Esophagus squamous epithelium (tissue), 5 donors: Measurements from ENCODE around the gene LGI2. TPM values are rescaled to one million over a fixed set of nuclear protein-coding genes. Genes with fewer than 3 reads are reported as not detected.
A peak's percentile ranks its signal among the peaks of the same experiment; 100 is the strongest.

Experiments
- DNase-seq: peaks from one replicate; lab custom pipeline; 2025; lab: John Stamatoyannopoulos, UW
- H3K27ac ChIP-seq, 4 donors: fragments of 200-600 bp; sonication (generic); one replicate each; pipeline ENCODE4 v1.5.1; 2016 to 2019; ENCODE audit warnings: mild to moderate bottlenecking in 1 of 4
- H3K27me3 ChIP-seq, 4 donors: fragments of 200-600 bp; sonication (generic); 1 replicate in 3 of 4; 2 replicates in 1 of 4; pipeline versions ENCODE4 v1.5.1 to v1.6.0; 2017 to 2021; ENCODE audit warnings: antibody characterized with exemption in 1 of 4
- H3K36me3 ChIP-seq, 3 donors: fragments of 200-600 bp; sonication (generic); one replicate each; pipeline ENCODE4 v1.5.1; 2016 to 2019
- H3K4me1 ChIP-seq, 3 donors: fragments of 200-600 bp; sonication (generic); one replicate each; pipeline ENCODE4 v1.5.1; 2017 to 2019
- H3K4me3 ChIP-seq, 4 donors: fragments of 200-600 bp; sonication (generic); 1 replicate in 3 of 4; 2 replicates in 1 of 4; pipeline ENCODE4 v1.5.1; 2016 to 2019; ENCODE audit warnings: mild to moderate bottlenecking in 2 of 4, moderate library complexity in 1 of 4
- H3K9me3 ChIP-seq, 3 donors: fragments of 200-600 bp; sonication (generic); one replicate each; pipeline ENCODE4 v1.5.1; 2016 to 2019
- CTCF ChIP-seq, 6 experiments: fragments of 450-650 bp in 4 of 6; fragments of 200-600 bp in 2 of 6; sonication (generic) in 2 of 6; IDR thresholded peaks; one replicate each; pipeline ENCODE4 v1.5.1; 2016 to 2019; ENCODE audit warnings: antibody characterized with exemption in 6 of 6, mild to moderate bottlenecking in 4 of 6, moderate library complexity in 4 of 6
- POLR2A ChIP-seq, 4 donors: fragments of 450-650 bp; IDR thresholded peaks; one replicate each; pipeline ENCODE4 v1.6.1; 2017; ENCODE audit warnings: antibody characterized with exemption in 4 of 4, mild to moderate bottlenecking in 4 of 4, moderate library complexity in 3 of 4
- WGBS, 2 donors: methylation state at CpG; one replicate each; pipeline ENCODE4 v1.1.5; 2018; 5-methylcytosine and 5-hydroxymethylcytosine counted together
- intact Hi-C: fragments of 100-400 bp; cut with DNase I; formaldehyde crosslinking; loops from one replicate; pipeline ENCODE4 v1.15.0; 2022
- total RNA-seq, 4 donors: library from RNA; depleted of rRNA; stranded (reverse); fragments of >200 nt; gene quantifications; one replicate each; pipeline ENCODE4 v1.1.0, GENCODE V29; 2016
- donor health status: DM: yes; HTN: yes; CAD: no.

LGI2 gene
- total RNA-seq, 4 donors from 2014 or later = 0.04 to 3.8 (median 0.57) TPM; not detected in 1

- no peak for DNase-seq
- Histone ChIP-seq H3K9me3 (no peaks in the 10 kb centered on the region), H3K27me3 (peaks cover 0 to 10% (median 0%) of the 10 kb centered on the region in 4 donors), H3K4me1 (peaks cover 0 to 28% (median 14%) of the 10 kb centered on the region in 3 donors), H3K36me3 (no peaks in the 10 kb centered on the region), H3K4me3 (peak overlapping the region in 3 of 4 donors; percentile 14 to 44 (median 22)), H3K27ac (peak overlapping the region in 3 of 4 donors; percentile 63 to 81 (median 78))
- 15 to 17% methylated on average over 17 of the region's 17 CpGs for WGBS, 2 donors
- TF ChIP-seq CTCF (IDR thresholded peaks at IDR 0.05) (peak; percentile 81 to 89 (median 84)), POLR2A (IDR thresholded peaks at IDR 0.05) (no peak)
- intact Hi-C loops = no loop called here
Measured at GRCh38 chr4:24980064-24980690, 50.6 kb downstream of the LGI2 start.

GRCh38 chr4:24979554-24979953 is 51.2 kb downstream of the LGI2 start:
- Histone ChIP-seq H3K27ac (peak overlapping the region in 3 of 4 donors; percentile 63 to 87 (median 81)), H3K27me3 (peaks cover 0 to 16% (median 0%) of the 10 kb centered on the region in 4 donors), H3K9me3 (no peaks in the 10 kb centered on the region), H3K36me3 (no peaks in the 10 kb centered on the region), H3K4me3 (peak overlapping the region in 3 of 4 donors; percentile 14 to 44 (median 22)), H3K4me1 (peaks cover 0 to 28% (median 10%) of the 10 kb centered on the region in 3 donors)
- TF ChIP-seq CTCF (IDR thresholded peaks at IDR 0.05) = no peak
- peak in 1 of 4 donors; percentile 20 for TF ChIP-seq POLR2A (IDR thresholded peaks at IDR 0.05)
- no peak for DNase-seq
- WGBS, 2 donors = 56 to 57% methylated on average over 7 of the region's 7 CpGs
- intact Hi-C loops = no loop called here

GRCh38 chr4:24978291-24979075 is 52.3 kb downstream of the LGI2 start:
- no peak for DNase-seq
- no peak for TF ChIP-seq CTCF (IDR thresholded peaks at IDR 0.05)
- TF ChIP-seq POLR2A (IDR thresholded peaks at IDR 0.05) = no peak
- Histone ChIP-seq H3K4me1 (peaks cover 0 to 28% (median 9%) of the 10 kb centered on the region in 3 donors), H3K27me3 (peaks cover 0 to 16% (median 0%) of the 10 kb centered on the region in 4 donors), H3K9me3 (no peaks in the 10 kb centered on the region), H3K27ac (peak overlapping the region in 3 of 4 donors; percentile 38 to 87 (median 66)), H3K4me3 (no peak overlapping the region), H3K36me3 (no peaks in the 10 kb centered on the region)
- intact Hi-C loops = no loop called here
- 66 to 79% methylated on average over 8 to 9 of the region's 9 CpGs for WGBS, 2 donors

- no peak for DNase-seq
- peaks cover 0 to 50% (median 23%) of the 10 kb centered on the region in 3 donors for H3K4me1 ChIP-seq
- H3K36me3 ChIP-seq = no peaks in the 10 kb centered on the region
- H3K27me3 ChIP-seq = peaks cover 0 to 16% (median 0%) of the 10 kb centered on the region in 4 donors
- no peak overlapping the region for H3K4me3 ChIP-seq
- TF ChIP-seq POLR2A (IDR thresholded peaks at IDR 0.05) (no peak), CTCF (IDR thresholded peaks at IDR 0.05) (no peak)
- intact Hi-C loops = no loop called here
- H3K9me3 ChIP-seq = no peaks in the 10 kb centered on the region
- no peak overlapping the region for H3K27ac ChIP-seq
- WGBS, 2 donors = 61 to 65% methylated on average over 4 of the region's 4 CpGs
Measured at GRCh38 chr4:24975510-24975909, 55.2 kb downstream of the LGI2 start.
